ENCODE measurements around the gene SNRPE. TPM values are rescaled to one million over a fixed set of nuclear protein-coding genes. Genes with fewer than 3 reads are reported as not detected.

SNRPE gene
- total RNA-seq: 65.7 and 72.7 TPM in 2 replicates

GRCh38 chr1:203861379-203862184 lies at the start of gene SNRPE:
Gene SNRPE, plus strand, starts transcription at chr1:203861599. Its CDS starts 61 bp downstream, at chr1:203861660.

Other genes starting within 250 kb of the SNRPE start
- gene ATP2B4, start 234.8 kb upstream of the SNRPE start, total RNA-seq: 140 and 164 TPM in 2 replicates
- gene LAX1, start 96.4 kb upstream of the SNRPE start, total RNA-seq: under 0.01 TPM in 1 of 2 replicates, not detected in the other
- gene ZBED6, start 66.0 kb upstream of the SNRPE start, total RNA-seq: 10.0 and 12.4 TPM in 2 replicates
- 71.9 and 75.0 TPM in 2 replicates for gene ZC3H11A, start 66.0 kb upstream of the SNRPE start, total RNA-seq
- gene SOX13, start 211.5 kb downstream of the SNRPE start, total RNA-seq: 3.7 and 6.3 TPM in 2 replicates